ELR (cell line): ENCODE results near the gene SNAI3.
"Not testable (repeated sequence)": the region's sequence is repeated elsewhere in the genome, so short reads cannot be mapped to it uniquely, and the experiment has no call there.

Experiments
- DNase-seq: peaks from one replicate; pipeline ENCODE4 v3.0.0-alpha.2; 2015; ENCODE audit warnings: low read depth

SNAI3 gene

GRCh38 chr16:88669980-88670379 is 16.3 kb downstream of the SNAI3 start:
- DNase-seq, result no peak

GRCh38 chr16:88669493-88669892 is 16.8 kb downstream of the SNAI3 start:
- DNase-seq, result not testable (repeated sequence)

DNA sequence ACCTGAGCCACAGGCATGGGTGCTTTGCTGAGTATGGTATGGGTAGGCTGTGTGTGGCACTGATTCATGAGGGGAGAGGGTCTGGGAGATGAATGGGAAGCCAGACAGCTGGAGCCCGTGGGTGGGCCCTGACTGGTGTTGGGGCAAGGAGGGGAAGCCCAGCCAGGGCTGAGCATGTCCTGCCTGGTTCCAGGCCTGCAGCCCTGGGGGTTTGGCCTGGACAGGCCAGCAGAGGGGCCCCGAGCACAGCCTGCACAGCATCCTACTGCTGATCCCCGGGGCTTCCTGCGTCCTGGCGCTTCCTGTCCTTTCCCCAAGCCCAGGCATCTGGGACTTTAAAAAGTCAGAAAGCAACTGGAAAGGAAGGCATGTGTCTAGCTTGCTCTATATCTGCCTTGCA is 18.8 kb downstream of the SNAI3 start:
- DNase-seq, result no peak

DNA sequence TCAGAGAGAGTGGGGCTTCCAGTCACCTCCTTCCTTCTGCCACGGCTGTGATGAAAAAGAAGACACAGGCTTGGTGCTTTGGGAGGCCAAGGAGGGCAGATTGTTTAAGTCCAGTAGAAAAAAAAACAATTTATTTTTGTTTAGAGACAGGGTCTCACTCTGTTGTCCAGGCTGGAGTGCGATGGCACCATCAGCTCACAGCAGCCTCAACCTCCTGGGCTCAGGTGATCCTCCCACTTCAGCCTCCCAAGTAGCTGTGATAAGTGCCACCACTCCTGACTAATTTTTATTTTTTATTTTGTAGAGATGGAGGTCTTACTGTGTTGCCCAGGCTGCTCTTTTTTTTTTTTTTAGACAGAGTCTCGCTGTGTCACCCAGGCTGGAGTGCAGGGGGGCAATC is 20.7 kb downstream of the SNAI3 start:
- no peak for DNase-seq

DNA sequence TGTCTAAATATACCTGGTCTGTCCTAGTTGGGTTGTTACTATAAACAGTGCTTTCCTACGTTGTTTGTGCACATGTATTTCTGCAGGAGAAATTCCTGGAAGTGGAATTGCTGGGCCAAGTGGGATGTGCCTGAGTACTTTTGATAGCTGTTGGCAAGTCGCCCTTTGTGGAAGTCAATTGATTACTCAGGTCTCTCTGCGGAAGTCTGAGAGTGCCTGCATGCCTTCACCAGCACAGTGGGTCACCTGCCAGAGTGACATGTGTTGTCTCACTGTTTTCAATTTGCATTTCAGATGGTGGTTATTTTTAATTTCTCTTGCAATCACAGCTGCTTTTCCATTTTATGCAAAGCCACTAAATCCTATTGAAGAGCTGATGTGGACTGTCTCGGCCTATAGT is 21.2 kb downstream of the SNAI3 start:
- no peak for DNase-seq

DNA sequence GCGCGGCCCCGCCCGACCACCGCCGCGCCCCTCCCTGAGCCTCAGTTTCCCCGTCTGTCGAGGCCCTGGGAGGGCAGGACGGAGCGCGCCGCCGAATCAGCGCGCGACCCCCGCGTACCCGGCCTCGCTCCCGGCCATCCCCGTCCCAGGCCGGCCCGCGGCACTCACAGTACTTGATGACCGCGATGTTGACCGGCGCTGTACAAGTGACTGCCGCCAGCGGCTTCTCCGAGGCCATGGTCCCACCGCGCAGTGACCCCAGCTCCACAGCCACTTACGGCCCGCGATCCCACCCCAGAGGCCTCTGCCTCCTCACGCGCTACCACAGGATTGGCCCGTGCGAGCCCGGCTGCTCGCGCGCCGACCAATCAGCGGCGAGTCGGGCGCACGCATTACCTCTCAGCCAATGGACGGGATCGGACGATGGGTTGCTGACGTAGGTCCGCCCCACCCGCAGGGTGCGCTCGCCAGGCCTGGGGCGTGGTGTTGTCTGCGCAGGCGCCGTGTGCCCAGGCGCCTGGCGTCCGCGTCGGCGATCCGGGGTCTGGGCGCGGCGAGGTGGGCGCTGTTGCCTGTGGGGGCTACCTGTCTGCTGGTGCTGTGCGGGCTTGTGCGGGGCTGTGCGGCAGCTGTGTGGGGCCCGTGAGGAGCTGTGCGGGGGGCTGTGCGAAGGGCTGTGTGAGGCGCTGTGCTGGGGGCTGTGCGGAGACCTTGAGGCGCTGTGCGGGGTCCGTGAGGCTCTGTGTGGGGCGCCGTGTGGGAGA is 23.3 kb downstream of the SNAI3 start, which contains the start of gene MVD:
MVD (minus strand) TSS at position 249 of the 764 bp plus-strand sequence; CDS start at position 238, 11 bp downstream.
- peak; percentile 99 for DNase-seq

DNA sequence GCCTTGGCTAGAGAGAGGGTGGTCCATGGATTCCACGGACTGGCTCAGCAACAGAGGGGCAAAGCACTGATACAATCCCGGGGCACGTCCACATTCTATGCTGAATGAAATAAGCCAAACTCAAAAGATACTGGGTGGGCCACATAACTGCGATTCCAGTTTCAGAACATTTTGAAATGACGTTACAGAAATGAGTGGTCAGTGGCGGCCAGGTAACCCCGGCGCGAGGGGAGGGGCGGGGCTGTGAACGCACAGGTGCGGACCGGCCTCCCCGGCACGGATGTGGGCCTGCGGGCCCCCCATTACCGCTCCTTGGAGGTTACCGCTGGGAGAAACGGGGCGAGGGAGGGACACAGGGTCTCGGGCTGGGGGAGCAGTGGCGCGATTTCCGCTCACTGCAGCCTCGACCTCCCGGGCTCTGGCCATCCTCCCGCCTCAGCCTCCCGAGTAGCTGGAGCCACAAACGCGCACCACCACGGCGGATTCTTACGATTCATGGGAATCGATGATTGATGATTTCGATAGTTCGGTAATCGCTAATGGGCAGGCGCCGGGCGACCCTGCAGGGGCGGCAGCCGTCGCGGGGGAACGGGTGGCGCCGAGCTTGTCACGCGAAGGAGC is 24.0 kb downstream of the SNAI3 start:
- DNase-seq, result peak; percentile 30

DNA sequence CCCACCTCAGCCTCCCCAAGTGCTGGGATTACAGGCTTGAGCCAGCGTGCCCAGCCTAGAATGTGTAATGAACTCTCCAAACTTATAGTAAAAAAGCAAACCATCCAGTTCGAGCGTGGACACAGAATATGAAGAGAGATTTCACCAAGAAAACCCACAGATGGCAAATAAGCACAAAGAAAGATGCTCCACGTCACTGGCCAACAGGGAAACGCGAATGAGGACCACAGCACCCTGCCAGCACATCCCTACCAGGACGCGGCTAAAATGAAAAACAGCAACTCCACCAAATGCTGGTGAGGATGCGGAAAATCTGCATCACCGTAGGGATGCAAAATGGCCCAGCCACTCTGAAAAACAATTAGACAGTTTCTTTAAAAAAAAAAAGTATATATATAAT is 24.8 kb downstream of the SNAI3 start:
- no peak for DNase-seq

DNA sequence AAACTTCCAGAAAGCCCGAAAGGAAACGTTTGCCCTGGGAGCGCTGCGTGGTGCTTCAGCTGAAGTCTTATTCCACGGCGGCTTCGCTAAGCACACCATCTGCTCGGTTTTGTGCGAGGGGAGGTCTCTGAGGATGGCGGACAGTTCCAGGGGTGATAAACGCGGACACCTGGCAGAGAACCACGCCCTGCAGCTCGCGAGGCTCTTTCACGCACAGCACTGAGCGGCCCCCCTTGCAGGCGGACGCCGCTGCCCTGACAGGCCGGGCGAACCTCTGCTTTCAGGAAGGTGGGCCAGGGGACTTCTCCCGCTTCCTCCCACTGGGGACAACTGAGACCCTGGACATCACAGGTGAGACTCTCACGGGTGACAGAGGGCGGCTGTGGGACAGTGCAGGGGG is 27.1 kb downstream of the SNAI3 start:
- no peak for DNase-seq

- DNase-seq, result no peak
Measured at GRCh38 chr16:88658714-88659113, 27.6 kb downstream of the SNAI3 start.

- no peak for DNase-seq
Measured at GRCh38 chr16:88657371-88657770, 28.9 kb downstream of the SNAI3 start.

DNA sequence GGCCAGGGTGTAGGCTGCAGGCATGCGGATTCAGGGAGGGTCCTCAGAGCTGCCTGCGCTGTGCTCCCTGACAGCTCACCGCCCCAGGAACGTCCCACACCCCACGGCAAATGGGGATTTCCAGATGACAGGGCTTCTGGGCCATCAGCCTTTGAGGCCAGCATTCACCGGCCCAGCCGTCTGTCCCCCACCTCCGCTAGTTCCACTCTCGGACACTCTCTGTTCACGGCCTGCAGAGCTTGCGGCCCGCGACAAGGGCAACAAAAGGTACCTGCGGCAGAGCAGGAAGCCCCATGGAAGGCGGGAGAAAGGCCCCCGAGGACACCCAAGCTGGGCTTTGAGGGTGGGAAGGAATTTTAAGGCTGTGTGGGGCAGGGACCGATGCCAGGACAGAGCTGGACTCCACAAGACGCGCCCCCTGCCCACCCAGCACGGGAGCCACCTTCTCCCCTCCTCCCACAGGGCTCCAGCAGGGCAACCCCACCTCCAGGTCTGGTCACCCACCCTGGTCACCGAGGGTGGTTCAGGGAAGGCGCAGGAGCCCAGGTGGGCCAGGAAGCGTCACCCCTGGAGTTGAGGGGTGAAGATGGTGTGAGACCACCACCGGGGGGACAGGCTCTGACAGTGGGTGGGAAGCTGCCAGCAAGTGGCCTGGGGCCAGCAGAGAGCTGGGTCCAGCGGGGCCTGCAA is 29.9 kb downstream of the SNAI3 start:
- no peak for DNase-seq

DNA sequence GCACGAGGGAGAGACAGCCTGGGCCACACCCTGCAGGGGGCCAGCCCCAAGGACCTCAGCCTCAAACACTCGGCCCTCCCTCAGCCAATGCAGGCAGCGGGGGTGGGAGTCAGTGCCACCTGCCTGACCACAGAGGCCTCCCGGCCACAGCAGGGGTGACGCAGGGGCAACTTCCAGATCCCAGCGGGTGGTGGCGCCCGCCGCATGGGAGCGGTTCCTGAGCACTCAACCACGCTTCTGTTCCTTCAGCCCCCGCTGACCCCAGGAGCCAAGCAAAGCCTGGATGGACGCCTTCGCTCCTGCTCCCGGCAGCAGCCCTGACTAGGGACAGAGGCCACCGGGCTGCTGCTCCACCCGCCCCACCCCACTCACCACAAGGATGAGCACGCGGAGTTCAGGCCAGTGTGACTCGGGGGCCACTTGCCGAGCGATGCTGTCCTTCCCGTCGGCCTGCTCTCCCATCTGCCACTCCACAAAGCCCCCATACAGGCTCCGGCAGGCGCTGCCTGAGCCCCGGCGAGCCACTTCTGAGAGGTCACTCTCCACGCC is 30.5 kb downstream of the SNAI3 start:
- DNase-seq, result no peak

DNA sequence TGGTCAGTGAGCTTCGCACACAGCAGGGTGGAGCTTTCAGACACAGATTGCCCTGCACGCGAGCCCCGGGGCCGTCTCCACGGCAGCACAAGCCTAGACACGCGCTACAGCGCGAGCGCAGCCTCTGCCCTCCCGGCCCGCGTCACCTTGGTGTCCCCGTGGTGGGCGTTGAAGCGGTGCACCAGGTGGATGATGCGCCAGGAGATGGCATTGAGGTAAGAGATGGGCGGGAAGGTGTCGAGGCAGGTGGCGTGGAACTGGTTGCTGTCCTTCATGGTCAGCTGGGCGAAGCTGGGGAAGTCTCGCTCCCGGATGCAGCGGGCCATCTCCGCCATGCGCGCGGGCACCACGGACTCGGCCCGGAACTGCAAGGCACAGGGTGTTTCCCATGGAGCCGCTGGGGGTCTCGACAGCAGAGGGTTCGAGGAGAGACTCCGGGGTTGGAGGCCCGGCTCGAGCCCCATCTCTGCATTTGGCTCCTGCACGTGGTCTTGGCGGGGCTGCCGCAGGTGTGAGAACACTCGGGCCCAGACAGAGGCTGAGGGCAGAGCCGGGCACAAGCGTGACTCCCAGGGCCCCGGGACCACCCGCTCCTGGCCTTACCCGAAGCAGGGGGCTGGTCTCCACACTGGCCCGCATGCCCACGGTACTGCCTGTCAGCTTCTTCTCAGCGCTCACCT is 31.1 kb downstream of the SNAI3 start:
- no peak for DNase-seq

GRCh38 chr16:88654363-88655052 is 31.8 kb downstream of the SNAI3 start:
- no peak for DNase-seq

GRCh38 chr16:88653596-88654362 is 32.5 kb downstream of the SNAI3 start:
- no peak for DNase-seq

DNA sequence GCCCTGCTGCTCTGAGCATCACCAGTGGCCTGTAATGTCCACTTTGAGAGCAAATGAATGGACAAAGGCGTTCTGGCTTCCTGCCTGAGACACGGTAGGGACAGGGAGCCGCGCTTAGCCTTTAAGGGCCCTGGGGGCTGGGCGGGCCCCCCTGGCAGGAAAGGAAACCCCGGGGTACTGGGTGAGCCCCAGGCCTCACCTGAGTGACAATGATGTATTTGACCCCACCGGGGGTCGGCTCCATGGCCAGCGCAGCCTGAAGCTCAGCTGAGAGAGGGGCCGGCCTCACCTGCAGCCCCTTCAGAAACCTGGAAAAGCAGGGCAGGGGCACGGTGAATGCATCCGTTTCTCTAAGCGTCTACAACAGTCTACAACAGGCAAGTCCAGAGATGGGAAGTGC is 33.2 kb downstream of the SNAI3 start:
- DNase-seq, result no peak

- DNase-seq, result no peak
Measured at GRCh38 chr16:88652762-88653063, 33.6 kb downstream of the SNAI3 start.

- no peak for DNase-seq
Measured at GRCh38 chr16:88651989-88652761, 34.1 kb downstream of the SNAI3 start.

- no peak for DNase-seq
Measured at GRCh38 chr16:88651276-88651988, 34.9 kb downstream of the SNAI3 start.
